ENCODE data around the gene SYP. TPM values are rescaled to one million over a fixed set of nuclear protein-coding genes. Genes with fewer than 3 reads are reported as not detected.

Gene SYP
- 1 to 10 TPM in 1 of 2 donors, under 1 TPM in 1; 0.84 to 1.7 TPM for total RNA-seq

GRCh38 chrX:49199906-49200771 is at the start of gene SYP:
Gene SYP, minus strand, starts transcription at chrX:49200193. Its CDS starts 7 bp downstream, at chrX:49200186.
- ATAC-seq (peak; percentile 96 to 98), DNase-seq (ENCODE audit: low spot score) (peak; percentile 92)
- H3K9me3 Mint-ChIP-seq = no peaks in the 10 kb centered on the region
- no peaks in the 10 kb centered on the region for H3K36me3 Mint-ChIP-seq
- H3K27me3 Mint-ChIP-seq = peaks cover 9 to 10% of the 10 kb centered on the region in 2 donors
- H3K4me3 Mint-ChIP-seq = peak within 1 kb of the TSS; percentile 67
- peaks cover 14 to 15% of the 10 kb centered on the region in 2 donors for H3K4me1 Mint-ChIP-seq (ENCODE audit: low read depth in 2 of 2)
- H3K27ac Mint-ChIP-seq = no peak within 1 kb of the TSS

- Mint-ChIP-seq H3K4me3 (no peak overlapping the region), H3K36me3 (peaks cover under 1% of the 10 kb centered on the region)
- ATAC-seq = no peak
Observed at GRCh38 chrX:49249616-49250015, 49.6 kb upstream of the SYP start.

GRCh38 chrX:49249071-49249470 is 49.1 kb upstream of the SYP start:
- H3K4me3 Mint-ChIP-seq = no peak overlapping the region
- H3K36me3 Mint-ChIP-seq = peaks cover 6% of the 10 kb centered on the region
- ATAC-seq (no peak), DNase-seq (ENCODE audit: low spot score) (no peak)
- H3K4me1 Mint-ChIP-seq (ENCODE audit: low read depth in 2 of 2) = peaks cover 5 to 10% of the 10 kb centered on the region in 2 donors
- no peak overlapping the region for H3K27ac Mint-ChIP-seq
- peaks cover 0 to 2% of the 10 kb centered on the region in 2 donors for H3K27me3 Mint-ChIP-seq
- no peaks in the 10 kb centered on the region for H3K9me3 Mint-ChIP-seq

More at GRCh38 chrX:49249616-49250015, 49.6 kb upstream of the SYP start:
- peaks cover 5 to 7% of the 10 kb centered on the region in 2 donors for H3K4me1 Mint-ChIP-seq (ENCODE audit: low read depth in 2 of 2)
- no peak overlapping the region for H3K27ac Mint-ChIP-seq
- H3K27me3 Mint-ChIP-seq = no peaks in the 10 kb centered on the region
- no peak for DNase-seq (ENCODE audit: low spot score)
- no peaks in the 10 kb centered on the region for H3K9me3 Mint-ChIP-seq

GRCh38 chrX:49247916-49248811 is 48.2 kb upstream of the SYP start:
- no peak overlapping the region for H3K4me3 Mint-ChIP-seq
- ATAC-seq = no peak
- peaks cover 13% of the 10 kb centered on the region for H3K36me3 Mint-ChIP-seq
- H3K27me3 Mint-ChIP-seq = peaks cover 0 to 3% of the 10 kb centered on the region in 2 donors
- no peak for DNase-seq (ENCODE audit: low spot score)
- no peaks in the 10 kb centered on the region for H3K9me3 Mint-ChIP-seq
- H3K4me1 Mint-ChIP-seq (ENCODE audit: low read depth in 2 of 2) = peaks cover 5 to 12% of the 10 kb centered on the region in 2 donors
- no peak overlapping the region for H3K27ac Mint-ChIP-seq

- no peaks in the 10 kb centered on the region for H3K9me3 Mint-ChIP-seq
- H3K4me3 Mint-ChIP-seq = no peak overlapping the region
- H3K4me1 Mint-ChIP-seq (ENCODE audit: low read depth in 2 of 2) = peaks cover 5 to 12% of the 10 kb centered on the region in 2 donors
- no peak for ATAC-seq
- no peak overlapping the region for H3K27ac Mint-ChIP-seq
- H3K36me3 Mint-ChIP-seq = peaks cover 13% of the 10 kb centered on the region
- peaks cover 0 to 3% of the 10 kb centered on the region in 2 donors for H3K27me3 Mint-ChIP-seq
- DNase-seq (ENCODE audit: low spot score) = no peak
Observed at GRCh38 chrX:49247346-49247745, 47.4 kb upstream of the SYP start.

- H3K27ac Mint-ChIP-seq = no peak overlapping the region
- H3K27me3 Mint-ChIP-seq = peaks cover 0 to 3% of the 10 kb centered on the region in 2 donors
- H3K36me3 Mint-ChIP-seq = peaks cover 13% of the 10 kb centered on the region
- DNase-seq (ENCODE audit: low spot score) (no peak), ATAC-seq (no peak)
- H3K9me3 Mint-ChIP-seq = no peaks in the 10 kb centered on the region
- no peak overlapping the region for H3K4me3 Mint-ChIP-seq
- peaks cover 5 to 12% of the 10 kb centered on the region in 2 donors for H3K4me1 Mint-ChIP-seq (ENCODE audit: low read depth in 2 of 2)
Observed at GRCh38 chrX:49246541-49246940, 46.5 kb upstream of the SYP start.

- no peak for DNase-seq (ENCODE audit: low spot score)
- ATAC-seq = no peak
- Mint-ChIP-seq H3K4me3 (no peak overlapping the region), H3K36me3 (peaks cover 13% of the 10 kb centered on the region), H3K27ac (no peak overlapping the region), H3K27me3 (peaks cover 0 to 3% of the 10 kb centered on the region in 2 donors), H3K9me3 (no peaks in the 10 kb centered on the region), H3K4me1 (ENCODE audit: low read depth in 2 of 2) (peaks cover 0 to 4% of the 10 kb centered on the region in 2 donors)
Observed at GRCh38 chrX:49244207-49244606, 44.2 kb upstream of the SYP start.

- no peak overlapping the region for H3K4me3 Mint-ChIP-seq
- peaks cover 13% of the 10 kb centered on the region for H3K36me3 Mint-ChIP-seq
- H3K4me1 Mint-ChIP-seq (ENCODE audit: low read depth in 2 of 2) = peaks cover 0 to 4% of the 10 kb centered on the region in 2 donors
- no peaks in the 10 kb centered on the region for H3K9me3 Mint-ChIP-seq
- H3K27me3 Mint-ChIP-seq = peaks cover 0 to 3% of the 10 kb centered on the region in 2 donors
- ATAC-seq = no peak
- DNase-seq (ENCODE audit: low spot score) = no peak
- H3K27ac Mint-ChIP-seq = no peak overlapping the region
Observed at GRCh38 chrX:49243166-49243565, 43.2 kb upstream of the SYP start.

- DNase-seq (ENCODE audit: low spot score) (no peak), ATAC-seq (no peak)
- peaks cover 13% of the 10 kb centered on the region for H3K36me3 Mint-ChIP-seq
- no peak overlapping the region for H3K27ac Mint-ChIP-seq
- peaks cover 0 to 4% of the 10 kb centered on the region in 2 donors for H3K4me1 Mint-ChIP-seq (ENCODE audit: low read depth in 2 of 2)
- H3K4me3 Mint-ChIP-seq = no peak overlapping the region
- no peaks in the 10 kb centered on the region for H3K9me3 Mint-ChIP-seq
- H3K27me3 Mint-ChIP-seq = peaks cover 0 to 3% of the 10 kb centered on the region in 2 donors
Observed at GRCh38 chrX:49242545-49243066, 42.6 kb upstream of the SYP start.

GRCh38 chrX:49238735-49239134 is 38.7 kb upstream of the SYP start:
- H3K9me3 Mint-ChIP-seq = no peaks in the 10 kb centered on the region
- H3K4me3 Mint-ChIP-seq = no peak overlapping the region
- no peak for ATAC-seq
- H3K27me3 Mint-ChIP-seq = peaks cover 0 to 3% of the 10 kb centered on the region in 2 donors
- peaks cover 4% of the 10 kb centered on the region for H3K36me3 Mint-ChIP-seq
- no peak overlapping the region for H3K27ac Mint-ChIP-seq
- DNase-seq (ENCODE audit: low spot score) = no peak
- H3K4me1 Mint-ChIP-seq (ENCODE audit: low read depth in 2 of 2) = peaks cover 15 to 18% of the 10 kb centered on the region in 2 donors

GRCh38 chrX:49237060-49237459 is 37.1 kb upstream of the SYP start:
- Mint-ChIP-seq H3K4me3 (peak overlapping the region; percentile 92), H3K27me3 (peaks cover 0 to 3% of the 10 kb centered on the region in 2 donors), H3K27ac (peak overlapping the region; percentile 92 to 97), H3K36me3 (no peaks in the 10 kb centered on the region), H3K4me1 (ENCODE audit: low read depth in 2 of 2) (peaks cover 15 to 18% of the 10 kb centered on the region in 2 donors), H3K9me3 (no peaks in the 10 kb centered on the region)
- DNase-seq (ENCODE audit: low spot score) = no peak
- ATAC-seq = peak; percentile 48 to 58

GRCh38 chrX:49233887-49234555 is 34.0 kb upstream of the SYP start:
- DNase-seq (ENCODE audit: low spot score) = no peak
- Mint-ChIP-seq H3K4me3 (no peak overlapping the region), H3K27me3 (peaks cover 0 to 5% of the 10 kb centered on the region in 2 donors), H3K9me3 (no peaks in the 10 kb centered on the region), H3K27ac (no peak overlapping the region), H3K36me3 (no peaks in the 10 kb centered on the region), H3K4me1 (ENCODE audit: low read depth in 2 of 2) (peaks cover 18 to 21% of the 10 kb centered on the region in 2 donors)
- no peak for ATAC-seq

GRCh38 chrX:49233176-49233575 is 33.2 kb upstream of the SYP start, which contains the start of gene CACNA1F:
Gene CACNA1F, minus strand, starts transcription at chrX:49233340. Its CDS starts 31 bp downstream, at chrX:49233309.
- Mint-ChIP-seq H3K9me3 (no peaks in the 10 kb centered on the region), H3K4me3 (no peak within 1 kb of the TSS), H3K36me3 (no peaks in the 10 kb centered on the region), H3K27ac (peak within 1 kb of the TSS in 1 of 2 donors; percentile 14), H3K27me3 (peaks cover 0 to 5% of the 10 kb centered on the region in 2 donors), H3K4me1 (ENCODE audit: low read depth in 2 of 2) (peaks cover 18 to 21% of the 10 kb centered on the region in 2 donors)
- no peak for ATAC-seq
- DNase-seq (ENCODE audit: low spot score) = no peak
